Endodermal cell (in vitro differentiated cells): ENCODE results near the gene SLC27A5. TPM values are rescaled to one million over a fixed set of nuclear protein-coding genes. Genes with fewer than 3 reads are reported as not detected.

Source experiments
- DNase-seq: peaks from one replicate; pipeline ENCODE4 v3.0.0-alpha.2; 2017
- H3K27ac ChIP-seq: 2 replicates; pipeline ENCODE4 v1.5.1; 2013; ENCODE audit warnings: mild to moderate bottlenecking, low read depth, low read length, moderate library complexity
- H3K27me3 ChIP-seq: 2 replicates; pipeline ENCODE4 v1.6.1; 2013; ENCODE audit warnings: mild to moderate bottlenecking, low read length, moderate library complexity; ENCODE audit not compliant: insufficient read depth, control insufficient read depth, poor library complexity, severe bottlenecking
- H3K36me3 ChIP-seq: 2 replicates; pipeline ENCODE4 v1.7.0; 2013; ENCODE audit warnings: mild to moderate bottlenecking, low read length, moderate library complexity; ENCODE audit not compliant: control insufficient read depth, insufficient read depth
- H3K4me1 ChIP-seq: one replicate; pipeline ENCODE4 v1.7.0; 2013; ENCODE audit warnings: low read length; ENCODE audit not compliant: control insufficient read depth, insufficient read depth
- H3K4me3 ChIP-seq: 2 replicates; pipeline ENCODE4 v1.5.1; 2013; ENCODE audit warnings: mild to moderate bottlenecking, low read length, moderate library complexity
- H3K9ac ChIP-seq: 2 replicates; pipeline ENCODE4 v1.6.1; 2013; ENCODE audit warnings: mild to moderate bottlenecking, low read length, moderate library complexity; ENCODE audit not compliant: poor library complexity, severe bottlenecking; ENCODE audit errors: extremely low read depth
- H3K9me3 ChIP-seq: 2 replicates; pipeline ENCODE4 v1.6.1; 2013; ENCODE audit warnings: mild to moderate bottlenecking, low read length, moderate library complexity; ENCODE audit not compliant: control insufficient read depth
- H3K27ac Mint-ChIP-seq: 2 replicates; pipeline ENCODE4 v1.8.0; 2020; ENCODE audit warnings: mixed read lengths
- H3K27me3 Mint-ChIP-seq: 2 replicates; pipeline ENCODE4 v1.8.0; 2021; ENCODE audit warnings: mild to moderate bottlenecking, mixed read lengths; ENCODE audit not compliant: insufficient read depth
- H3K36me3 Mint-ChIP-seq: 2 replicates; pipeline ENCODE4 v1.8.0; 2020; ENCODE audit warnings: low read depth, mixed read lengths
- H3K4me1 Mint-ChIP-seq: 2 replicates; pipeline ENCODE4 v1.8.0; 2020; ENCODE audit warnings: mixed read lengths
- H3K4me3 Mint-ChIP-seq: 2 replicates; pipeline ENCODE4 v1.8.0; 2020; ENCODE audit warnings: mild to moderate bottlenecking, moderate library complexity, mixed read lengths
- H3K9me3 Mint-ChIP-seq: 2 replicates; pipeline ENCODE4 v1.8.0; 2020; ENCODE audit warnings: mild to moderate bottlenecking, mixed read lengths
- WGBS, 2 experiments: methylation state at CpG; one replicate each; pipeline versions ENCODE4 v1.1.5 to v1.1.7; 2013; ENCODE audit warnings: missing lambda C conversion rate in 2 of 2, mixed read lengths in 1 of 2; ENCODE audit not compliant: insufficient coverage in 1 of 2, insufficient read length in 1 of 2; 5-methylcytosine and 5-hydroxymethylcytosine counted together
- total RNA-seq, 2 donors: library from RNA; stranded (reverse); fragmentation: NEBNext Ultra II Directional in 1 of 2; extraction: Animal tissue kit (Norgen Biotek cat#: 25700) in 1 of 2; gene quantifications; 2 replicates in 1 of 2; 3 replicates in 1 of 2; pipeline ENCODE4 v1.2.1, GENCODE V29; 2021
- TF ChIP-seq, protein P1 (sequence below): fragments of 200-600 bp; sonication (generic); conservative IDR thresholded peaks from 2 replicates; pipeline ENCODE4 v1.5.0; 2021; ENCODE audit warnings: antibody characterized with exemption, mild to moderate bottlenecking

Gene SLC27A5
- total RNA-seq, 2 donors from 2014 or later: 13.6 to 15.3 TPM

DNA sequence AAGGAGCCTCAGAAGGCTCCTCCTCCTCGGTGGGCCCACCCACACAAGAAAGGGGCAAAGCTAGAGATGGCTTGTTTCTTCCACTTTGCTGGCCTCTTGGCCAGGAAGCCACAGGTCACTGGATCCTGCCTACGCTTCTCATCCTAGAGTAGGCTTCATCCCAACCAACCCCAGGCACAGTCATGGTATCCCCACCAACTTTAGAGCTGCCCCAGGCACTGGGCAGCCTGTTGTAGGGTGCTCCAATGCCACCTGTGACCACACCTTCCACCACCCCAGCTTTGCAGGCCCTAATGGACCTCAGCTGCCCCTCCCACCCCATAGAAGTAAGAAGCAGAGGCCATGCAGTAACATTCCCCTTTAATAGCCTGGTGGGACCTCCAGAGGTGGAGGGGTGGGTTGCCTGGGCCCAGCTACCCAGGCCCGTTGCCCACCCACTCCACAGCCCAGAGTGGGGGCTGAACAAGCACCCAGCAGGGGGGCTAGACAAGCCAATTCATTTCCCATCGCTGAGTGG lies 43.6 kb upstream of the SLC27A5 start:
- Mint-ChIP-seq H3K4me3 (peak overlapping the region; percentile 91), H3K4me1 (peaks cover 27% of the 10 kb centered on the region), H3K27ac (peak overlapping the region; percentile 99), H3K27me3 (no peaks in the 10 kb centered on the region), H3K9me3 (no peaks in the 10 kb centered on the region), H3K36me3 (peaks cover 37% of the 10 kb centered on the region)
- TF ChIP-seq, protein P1, sequence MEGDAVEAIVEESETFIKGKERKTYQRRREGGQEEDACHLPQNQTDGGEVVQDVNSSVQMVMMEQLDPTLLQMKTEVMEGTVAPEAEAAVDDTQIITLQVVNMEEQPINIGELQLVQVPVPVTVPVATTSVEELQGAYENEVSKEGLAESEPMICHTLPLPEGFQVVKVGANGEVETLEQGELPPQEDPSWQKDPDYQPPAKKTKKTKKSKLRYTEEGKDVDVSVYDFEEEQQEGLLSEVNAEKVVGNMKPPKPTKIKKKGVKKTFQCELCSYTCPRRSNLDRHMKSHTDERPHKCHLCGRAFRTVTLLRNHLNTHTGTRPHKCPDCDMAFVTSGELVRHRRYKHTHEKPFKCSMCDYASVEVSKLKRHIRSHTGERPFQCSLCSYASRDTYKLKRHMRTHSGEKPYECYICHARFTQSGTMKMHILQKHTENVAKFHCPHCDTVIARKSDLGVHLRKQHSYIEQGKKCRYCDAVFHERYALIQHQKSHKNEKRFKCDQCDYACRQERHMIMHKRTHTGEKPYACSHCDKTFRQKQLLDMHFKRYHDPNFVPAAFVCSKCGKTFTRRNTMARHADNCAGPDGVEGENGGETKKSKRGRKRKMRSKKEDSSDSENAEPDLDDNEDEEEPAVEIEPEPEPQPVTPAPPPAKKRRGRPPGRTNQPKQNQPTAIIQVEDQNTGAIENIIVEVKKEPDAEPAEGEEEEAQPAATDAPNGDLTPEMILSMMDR: no peak
- H3K27ac ChIP-seq: peak overlapping the region; percentile 84
- H3K9ac ChIP-seq: peak overlapping the region; percentile 23
- no peak for DNase-seq
- no peaks in the 10 kb centered on the region for H3K27me3 ChIP-seq
- no peaks in the 10 kb centered on the region for H3K9me3 ChIP-seq
- peaks cover 50% of the 10 kb centered on the region for H3K36me3 ChIP-seq
- H3K4me3 ChIP-seq: peak overlapping the region; percentile 86
- H3K4me1 ChIP-seq: no peaks in the 10 kb centered on the region
- 73 to 82% methylated on average over 4 of the region's 4 CpGs for WGBS, 2 experiments

DNA sequence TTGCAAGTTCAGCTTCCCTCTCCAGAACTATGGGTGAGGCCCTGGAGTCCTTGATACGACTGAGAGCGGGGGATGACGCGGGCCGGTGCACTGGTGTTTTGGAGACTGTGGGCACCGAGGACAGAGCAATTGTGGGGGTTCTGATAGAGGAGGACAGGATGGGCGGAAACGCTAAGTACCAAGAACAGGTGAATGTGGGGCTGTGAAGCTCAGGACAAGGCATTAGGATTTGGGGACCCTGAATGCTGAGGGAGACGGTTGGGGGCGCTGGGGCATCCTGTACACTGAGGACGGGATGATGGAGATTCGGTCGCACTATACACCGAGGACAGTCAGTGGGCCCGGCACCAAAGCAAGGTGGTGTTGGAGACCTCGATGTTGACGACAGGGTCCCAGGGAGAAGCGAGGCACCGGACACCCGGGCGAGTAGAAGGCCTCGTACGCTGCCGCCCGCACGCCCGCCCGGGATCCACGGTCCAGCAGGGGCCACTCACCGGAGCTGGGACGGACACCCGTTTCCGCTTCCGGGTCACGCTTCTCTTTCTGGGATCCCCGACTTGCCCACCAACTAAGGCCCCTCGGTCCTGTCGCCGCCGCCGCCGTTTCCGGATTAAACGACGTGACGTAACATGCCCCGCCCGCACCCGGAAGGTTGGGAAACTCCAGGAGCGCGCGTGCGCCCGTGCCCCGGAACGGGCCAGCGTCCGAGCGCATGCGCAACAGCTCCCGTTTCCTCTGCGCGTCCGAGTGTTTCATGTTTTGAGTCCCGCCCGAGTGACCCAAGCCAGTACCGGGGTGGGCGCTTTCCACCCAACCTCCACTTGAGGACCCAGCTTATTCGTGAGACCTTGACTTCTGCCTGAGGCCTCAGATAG lies 42.9 kb upstream of the SLC27A5 start, which contains the start of gene CHMP2A:
CHMP2A (minus strand) TSS at position 612 of the 875 bp plus-strand sequence. CDS start 893 bp downstream, outside the sequence.
- peak within 1 kb of the TSS; percentile 96 for H3K4me3 Mint-ChIP-seq

DNA sequence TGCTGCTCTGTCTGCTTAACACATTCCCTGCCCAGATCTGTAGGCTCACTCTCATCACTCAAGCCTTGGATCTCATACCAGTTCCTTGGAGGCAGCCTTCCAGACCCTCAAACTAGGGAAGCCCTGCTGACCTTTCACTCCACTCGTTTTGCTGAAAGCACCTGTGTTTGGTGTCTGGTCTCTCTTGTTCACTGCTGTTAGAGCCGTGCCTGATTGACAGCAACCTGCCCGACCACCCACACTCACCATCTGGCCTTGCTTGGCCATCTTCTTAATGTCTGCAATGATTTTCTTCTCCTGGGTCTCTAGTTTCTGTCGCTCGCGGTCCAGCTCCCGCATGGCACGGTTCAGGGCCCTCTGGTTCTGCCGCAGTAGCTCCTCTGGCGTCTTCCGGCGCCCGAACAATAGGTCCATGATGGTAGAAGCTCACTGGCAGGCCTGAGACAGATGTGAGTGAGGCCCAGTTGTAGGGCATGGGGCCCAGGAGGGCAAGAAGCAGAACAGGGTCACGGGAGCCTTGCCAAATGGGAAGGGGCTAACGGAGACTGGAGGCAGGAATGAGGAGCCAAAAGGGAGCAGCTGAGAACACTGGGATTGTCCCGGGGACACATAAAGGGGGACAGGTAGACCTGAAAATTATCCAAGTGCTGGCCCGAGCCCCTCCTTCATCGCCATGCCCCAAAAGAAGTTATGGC lies 42.2 kb upstream of the SLC27A5 start:
- H3K4me1 Mint-ChIP-seq: peaks cover 27% of the 10 kb centered on the region
- Histone ChIP-seq H3K9me3 (no peaks in the 10 kb centered on the region), H3K27ac (peak overlapping the region; percentile 84), H3K4me3 (peak overlapping the region; percentile 86), H3K9ac (peak overlapping the region; percentile 70), H3K4me1 (no peaks in the 10 kb centered on the region), H3K36me3 (peaks cover 65% of the 10 kb centered on the region), H3K27me3 (no peaks in the 10 kb centered on the region)
- H3K27me3 Mint-ChIP-seq: no peaks in the 10 kb centered on the region
- peak overlapping the region; percentile 91 for H3K4me3 Mint-ChIP-seq
- H3K9me3 Mint-ChIP-seq: no peaks in the 10 kb centered on the region
- TF ChIP-seq, protein P1: no peak
- peaks cover 48% of the 10 kb centered on the region for H3K36me3 Mint-ChIP-seq
- peak; percentile 67 for DNase-seq
- 77 to 79% methylated on average over 15 to 18 of the region's 18 CpGs for WGBS, 2 experiments
- peak overlapping the region; percentile 99 for H3K27ac Mint-ChIP-seq

More for the DNA sequence above, 42.9 kb upstream of the SLC27A5 start, which contains the start of gene CHMP2A:
- peaks cover 27% of the 10 kb centered on the region for H3K4me1 Mint-ChIP-seq
- H3K27ac Mint-ChIP-seq: peak within 1 kb of the TSS; percentile 99
- TF ChIP-seq, protein P1: no peak
- 3 to 9% methylated on average over 41 to 69 of the region's 69 CpGs for WGBS, 2 experiments
- no peaks in the 10 kb centered on the region for H3K9me3 Mint-ChIP-seq
- peaks cover 43% of the 10 kb centered on the region for H3K36me3 Mint-ChIP-seq
- Histone ChIP-seq H3K4me1 (no peaks in the 10 kb centered on the region), H3K27me3 (no peaks in the 10 kb centered on the region), H3K36me3 (peaks cover 57% of the 10 kb centered on the region), H3K9ac (peak within 1 kb of the TSS; percentile 70), H3K4me3 (peak within 1 kb of the TSS; percentile 86), H3K9me3 (no peaks in the 10 kb centered on the region), H3K27ac (peak within 1 kb of the TSS; percentile 84)
- no peaks in the 10 kb centered on the region for H3K27me3 Mint-ChIP-seq
- DNase-seq: peak; percentile 99
